ENCODE results near the gene APOBEC3F.
"Not testable (repeated sequence)": the region's sequence is repeated elsewhere in the genome, so short reads cannot be mapped to it uniquely, and the experiment has no call there.

Gene APOBEC3F

DNA sequence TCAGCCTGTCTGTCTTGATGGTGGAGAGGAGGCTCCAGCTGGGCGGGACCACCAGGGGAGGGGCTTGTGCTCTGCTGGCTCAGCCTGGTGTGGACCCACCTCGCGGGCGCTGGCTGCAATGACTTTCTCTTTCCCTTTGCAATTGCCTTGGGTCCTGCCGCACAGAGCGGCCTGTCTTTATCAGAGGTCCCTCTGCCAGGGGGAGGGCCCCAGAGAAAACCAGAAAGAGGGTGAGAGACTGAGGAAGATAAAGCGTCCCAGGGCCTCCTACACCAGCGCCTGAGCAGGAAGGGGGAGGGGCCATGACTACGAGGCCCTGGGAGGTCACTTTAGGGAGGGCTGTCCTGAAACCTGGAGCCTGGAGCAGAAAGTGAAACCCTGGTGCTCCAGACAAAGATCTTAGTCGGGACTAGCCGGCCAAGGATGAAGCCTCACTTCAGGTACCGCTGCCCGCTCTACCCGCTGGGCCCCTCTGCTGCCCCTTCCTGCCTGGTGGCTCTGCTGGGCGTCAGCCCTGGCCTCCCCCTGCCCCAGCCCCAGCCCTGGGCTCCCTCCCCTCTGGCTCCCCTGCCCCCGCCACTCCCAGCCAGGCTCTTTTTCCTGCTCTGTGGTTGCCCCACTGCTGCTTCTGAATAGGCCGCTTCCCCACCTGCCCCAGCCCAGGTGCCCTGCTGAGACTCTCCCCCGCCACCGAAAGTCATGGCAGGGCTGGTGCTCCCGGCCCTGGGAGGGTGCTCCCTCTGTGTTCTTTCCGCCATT is at the start of gene APOBEC3F:
APOBEC3F (plus strand) TSS at position 327 of the 759 bp plus-strand sequence; CDS start at position 424, 97 bp downstream.
- DNase-seq (ENCODE audit: low read depth in 3 of 3) = peak; percentile 33 to 64 (median 47)

DNA sequence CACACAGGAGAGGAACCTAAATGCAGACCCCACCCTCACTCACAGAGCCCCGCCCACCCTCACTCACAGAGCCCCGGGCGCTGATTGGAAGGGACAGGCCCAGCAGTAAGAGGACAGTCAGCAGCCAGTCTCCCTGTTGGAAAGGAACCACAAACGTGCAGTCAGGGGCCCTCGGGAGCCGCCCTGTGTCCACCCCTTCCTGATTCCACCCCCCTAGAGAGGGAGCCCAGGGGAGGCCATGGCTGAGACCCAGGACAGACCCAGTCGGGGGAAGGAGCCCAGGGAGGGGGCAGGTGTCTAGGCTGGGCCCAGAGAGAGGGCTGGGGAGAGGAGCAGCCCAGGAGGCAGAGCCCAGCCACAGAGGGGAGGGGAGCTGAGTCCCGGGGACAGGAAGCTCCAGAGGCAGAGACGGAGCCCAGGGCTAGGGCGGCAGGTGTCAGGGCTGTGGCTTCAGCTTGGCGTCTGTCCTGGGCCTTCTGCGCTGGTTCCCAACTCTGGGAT is 47.7 kb upstream of the APOBEC3F start:
- DNase-seq (ENCODE audit: low read depth in 3 of 3) = not testable (repeated sequence)

DNA sequence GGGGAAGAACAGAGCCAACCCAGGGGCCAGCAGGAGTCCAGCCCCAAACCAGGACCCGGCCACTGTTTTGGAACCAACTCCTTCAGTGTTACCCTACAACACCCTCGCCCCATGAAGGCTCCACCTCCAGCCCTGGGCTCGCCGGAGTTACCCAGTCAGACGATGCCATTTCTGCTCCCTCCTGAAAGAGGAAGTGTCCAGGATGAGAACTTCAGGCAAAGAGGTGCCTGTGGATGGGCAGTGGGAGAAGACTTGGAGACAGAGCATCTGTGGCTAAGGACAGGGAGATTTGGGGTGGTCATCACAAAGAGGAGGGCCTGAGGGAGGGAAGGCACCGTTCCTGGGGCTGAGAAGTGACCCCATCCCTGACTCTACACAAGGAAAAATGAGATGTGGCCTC is 44.6 kb upstream of the APOBEC3F start:
- no peak for DNase-seq (ENCODE audit: low read depth in 3 of 3)

DNA sequence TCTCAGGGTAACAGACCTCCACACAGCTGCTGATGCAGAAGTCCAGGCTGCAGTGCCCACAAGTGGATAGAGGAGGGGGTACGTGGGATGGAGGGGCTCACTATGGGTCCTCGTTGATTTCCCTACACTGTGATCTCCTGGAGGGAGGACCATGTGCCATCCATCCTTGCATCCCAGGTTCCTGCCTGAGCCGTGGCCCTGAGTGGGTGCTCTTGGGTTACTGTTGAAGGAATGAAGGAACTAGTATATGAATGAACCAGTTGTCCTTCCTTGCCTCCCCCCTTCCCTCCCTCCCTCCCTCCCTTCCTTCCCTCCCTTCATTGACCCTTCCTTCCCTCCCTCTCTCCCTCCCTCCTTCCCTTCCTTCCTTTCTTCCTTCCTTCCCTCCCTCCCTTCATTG is 43.1 kb upstream of the APOBEC3F start:
- DNase-seq (ENCODE audit: low read depth in 3 of 3) = no peak

GRCh38 chr22:39003165-39003638 is 37.5 kb upstream of the APOBEC3F start:
- DNase-seq (ENCODE audit: low read depth in 3 of 3) = peak; percentile 41 to 68 (median 57)

- no peak for DNase-seq (ENCODE audit: low read depth in 3 of 3)
Measured at GRCh38 chr22:39007177-39007576, 33.5 kb upstream of the APOBEC3F start.

GRCh38 chr22:39008271-39008850 is 32.3 kb upstream of the APOBEC3F start:
- DNase-seq (ENCODE audit: low read depth in 3 of 3) = not testable (repeated sequence)

DNA sequence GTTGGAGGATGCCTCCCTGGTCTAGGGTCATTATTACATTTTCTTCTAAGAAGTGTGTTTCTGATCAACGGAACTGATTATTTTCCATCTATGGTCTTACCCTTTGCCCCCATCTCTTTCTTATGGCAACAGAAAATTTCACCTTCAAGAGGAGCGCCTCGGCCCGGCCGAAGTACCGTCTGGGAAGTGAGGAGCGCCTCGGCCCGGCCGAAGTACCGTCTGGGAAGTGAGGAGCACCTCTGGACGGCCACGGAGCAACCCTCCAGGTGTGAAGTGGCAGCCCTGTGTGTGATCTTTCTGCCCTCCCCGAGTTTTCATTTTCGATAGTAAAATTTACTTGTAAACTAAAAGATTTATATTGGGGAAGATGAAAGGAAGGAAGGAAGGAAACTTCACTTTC is 29.7 kb upstream of the APOBEC3F start:
- no peak for DNase-seq (ENCODE audit: low read depth in 3 of 3)

DNA sequence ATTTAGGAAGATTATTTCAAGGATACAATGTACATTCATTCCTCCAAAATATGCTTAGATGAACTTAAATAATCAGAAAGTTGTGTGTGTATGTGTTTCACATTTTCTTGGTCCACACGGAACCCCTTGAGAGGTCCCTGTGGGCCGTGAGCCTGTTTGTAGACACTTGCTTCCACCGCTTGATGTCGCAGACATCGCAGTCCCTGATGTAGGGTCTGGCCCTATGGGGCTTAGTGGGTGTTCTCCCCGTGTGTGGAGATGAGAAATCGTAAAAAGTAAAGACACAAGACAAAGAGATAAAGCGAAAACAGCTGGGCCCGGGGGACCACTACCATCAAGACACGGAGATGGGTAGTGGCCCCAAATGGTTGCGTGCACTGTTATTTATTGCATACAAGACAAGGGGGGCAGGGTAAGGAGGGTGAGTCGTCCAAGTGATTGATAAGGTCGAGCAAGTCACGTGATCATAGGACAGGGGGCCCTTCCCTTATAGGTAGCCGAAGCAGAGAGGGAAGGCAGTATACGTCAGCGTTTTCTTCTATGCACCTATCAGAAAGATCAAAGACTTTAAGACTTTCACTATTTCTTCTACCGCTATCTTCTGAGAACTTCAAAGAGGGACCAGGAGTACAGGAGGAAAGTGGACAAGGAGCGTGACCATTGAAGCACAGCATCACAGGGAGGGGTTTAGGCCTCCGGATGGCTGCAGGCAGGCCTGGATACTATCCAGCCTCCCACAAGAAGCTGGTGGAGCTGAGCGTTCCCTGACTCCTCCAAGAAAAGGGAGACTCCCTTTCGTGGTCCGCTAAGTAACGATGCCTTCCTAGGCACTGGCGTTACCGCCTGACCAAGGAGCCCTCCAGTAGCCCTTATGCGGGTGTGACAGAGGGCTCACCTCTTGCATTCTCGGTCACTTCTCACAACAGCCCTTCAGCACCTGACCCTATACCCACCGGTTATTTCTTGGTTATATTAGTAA is 27.8 kb upstream of the APOBEC3F start:
- no peak for DNase-seq (ENCODE audit: low read depth in 3 of 3)

- not testable (repeated sequence) for DNase-seq (ENCODE audit: low read depth in 3 of 3)
Measured at GRCh38 chr22:39013561-39013941, 27.1 kb upstream of the APOBEC3F start.

DNA sequence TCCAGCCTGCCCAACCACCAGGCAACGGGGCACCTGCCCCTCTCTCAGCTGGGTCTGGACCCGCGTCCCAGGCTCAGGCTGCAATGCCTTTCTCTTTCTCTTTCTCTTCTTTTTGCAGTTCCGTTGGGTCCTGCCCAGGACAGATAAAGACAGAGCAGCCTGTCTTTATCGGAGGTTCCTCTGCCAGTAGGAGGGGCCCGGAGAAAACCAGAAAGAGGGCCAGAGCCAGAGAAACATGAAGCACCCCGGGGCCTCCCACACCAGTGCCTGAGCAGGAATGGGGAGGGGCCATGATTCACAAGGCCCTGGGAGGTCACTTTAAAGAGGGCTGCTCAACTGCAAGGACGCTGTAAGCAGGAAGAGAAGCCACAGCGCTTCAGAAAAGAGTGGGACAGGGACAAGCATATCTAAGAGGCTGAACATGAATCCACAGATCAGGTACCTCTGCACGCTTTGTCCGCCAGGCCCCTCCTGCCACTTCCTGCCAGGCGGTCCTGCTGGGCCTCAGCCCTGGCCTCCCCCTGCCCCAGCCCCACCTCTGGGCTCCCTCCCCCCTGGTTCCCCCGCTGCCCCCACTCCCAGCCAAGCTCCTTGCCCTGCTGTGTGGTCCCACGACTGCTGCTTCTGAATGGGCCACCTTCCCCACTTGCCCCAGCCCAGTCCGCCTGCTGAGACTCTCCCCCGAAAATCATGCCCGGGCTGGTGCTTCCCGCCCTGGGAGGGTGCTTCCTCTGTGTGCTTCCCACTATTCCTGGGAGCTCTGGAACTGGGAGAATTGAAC is 26.5 kb upstream of the APOBEC3F start, which contains the start of gene APOBEC3C:
APOBEC3C (plus strand) TSS at position 316 of the 781 bp plus-strand sequence; CDS start at position 422, 106 bp downstream.
- peak; percentile 56 to 80 (median 60) for DNase-seq (ENCODE audit: low read depth in 3 of 3)

GRCh38 chr22:39014723-39015121 is 25.9 kb upstream of the APOBEC3F start:
- not testable (repeated sequence) for DNase-seq (ENCODE audit: low read depth in 3 of 3)

DNA sequence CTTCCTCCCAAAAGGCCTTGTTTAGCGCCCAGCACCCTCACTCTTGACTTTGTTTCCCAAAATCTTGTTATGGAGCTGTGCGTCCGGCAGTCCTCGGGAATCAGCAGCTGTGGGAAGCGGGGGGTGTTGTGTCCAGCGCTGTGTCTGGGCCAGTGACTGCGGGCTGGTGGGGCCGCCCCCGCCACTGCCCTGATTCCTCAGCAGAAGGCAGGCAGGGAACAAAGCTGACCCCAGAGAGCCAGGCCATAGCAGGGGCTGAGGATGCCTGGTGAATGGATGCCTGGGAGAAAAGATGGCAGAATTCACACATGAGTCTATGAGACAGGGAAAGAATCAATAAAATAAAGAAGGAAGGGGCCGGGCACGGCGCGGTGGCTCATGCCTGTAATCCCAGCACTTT is 24.1 kb upstream of the APOBEC3F start:
- DNase-seq (ENCODE audit: low read depth in 3 of 3) = no peak

DNA sequence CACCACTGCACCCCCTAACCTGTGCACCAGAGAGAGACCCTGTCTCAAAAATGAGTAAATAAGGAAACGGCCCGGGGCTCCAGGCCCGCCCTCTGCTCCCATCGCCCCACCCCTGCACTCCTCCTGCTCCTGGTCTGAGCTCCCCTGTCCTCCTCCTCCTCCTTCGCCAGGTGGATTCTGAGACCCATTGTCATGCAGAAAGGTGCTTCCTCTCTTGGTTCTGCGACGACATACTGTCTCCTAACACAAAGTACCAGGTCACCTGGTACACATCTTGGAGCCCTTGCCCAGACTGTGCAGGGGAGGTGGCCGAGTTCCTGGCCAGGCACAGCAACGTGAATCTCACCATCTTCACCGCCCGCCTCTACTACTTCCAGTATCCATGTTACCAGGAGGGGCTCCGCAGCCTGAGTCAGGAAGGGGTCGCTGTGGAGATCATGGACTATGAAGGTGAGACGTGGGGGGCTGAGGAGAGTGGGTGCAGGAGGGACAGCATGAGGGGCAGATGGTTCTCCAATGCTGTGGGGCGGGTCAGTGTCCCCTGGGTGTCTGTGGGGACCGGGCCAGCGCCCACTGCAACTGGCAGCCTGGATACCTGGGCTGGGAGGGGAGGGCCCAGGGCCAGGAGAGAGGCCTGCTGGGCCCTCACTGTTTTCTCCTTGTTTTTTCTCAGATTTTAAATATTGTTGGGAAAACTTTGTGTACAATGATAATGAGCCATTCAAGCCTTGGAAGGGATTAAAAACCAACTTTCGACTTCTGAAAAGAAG is 22.9 kb upstream of the APOBEC3F start:
- DNase-seq (ENCODE audit: low read depth in 3 of 3) = no peak

DNA sequence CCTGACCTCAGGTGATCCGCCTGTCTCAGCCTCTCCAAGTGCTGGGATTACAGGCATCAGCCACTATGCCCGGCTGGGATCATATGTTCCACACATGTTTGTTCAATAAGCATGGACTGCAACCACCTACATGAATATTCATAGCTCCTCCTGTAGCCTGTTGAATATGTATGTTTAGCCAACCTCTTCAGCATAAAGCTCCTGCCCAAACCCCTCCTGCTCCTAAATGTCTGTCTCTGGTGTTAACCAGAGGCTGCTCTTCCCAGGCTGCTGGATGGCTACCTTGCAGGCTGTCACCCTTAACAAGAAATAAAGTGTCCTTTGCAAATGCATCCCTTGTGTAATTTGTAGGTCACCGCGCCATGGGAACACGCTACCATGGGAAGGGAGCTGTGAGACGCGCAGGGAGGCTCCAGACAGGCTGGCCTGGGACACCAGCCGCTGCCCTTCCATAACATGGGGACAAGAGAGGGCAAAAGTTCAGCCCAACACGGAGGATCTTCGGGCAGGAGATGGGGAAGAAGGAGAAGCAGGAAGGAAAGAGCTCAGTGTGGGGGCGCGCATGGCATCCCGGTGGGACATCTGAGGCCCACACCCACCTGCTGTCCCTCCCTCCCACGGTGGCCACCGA is 20.5 kb upstream of the APOBEC3F start:
- not testable (repeated sequence) for DNase-seq (ENCODE audit: low read depth in 3 of 3)

GRCh38 chr22:39021552-39022250 is 19.0 kb upstream of the APOBEC3F start:
- no peak for DNase-seq (ENCODE audit: low read depth in 3 of 3)

GRCh38 chr22:39024519-39025308 is 15.9 kb upstream of the APOBEC3F start:
- DNase-seq (ENCODE audit: low read depth in 3 of 3) = no peak

DNA sequence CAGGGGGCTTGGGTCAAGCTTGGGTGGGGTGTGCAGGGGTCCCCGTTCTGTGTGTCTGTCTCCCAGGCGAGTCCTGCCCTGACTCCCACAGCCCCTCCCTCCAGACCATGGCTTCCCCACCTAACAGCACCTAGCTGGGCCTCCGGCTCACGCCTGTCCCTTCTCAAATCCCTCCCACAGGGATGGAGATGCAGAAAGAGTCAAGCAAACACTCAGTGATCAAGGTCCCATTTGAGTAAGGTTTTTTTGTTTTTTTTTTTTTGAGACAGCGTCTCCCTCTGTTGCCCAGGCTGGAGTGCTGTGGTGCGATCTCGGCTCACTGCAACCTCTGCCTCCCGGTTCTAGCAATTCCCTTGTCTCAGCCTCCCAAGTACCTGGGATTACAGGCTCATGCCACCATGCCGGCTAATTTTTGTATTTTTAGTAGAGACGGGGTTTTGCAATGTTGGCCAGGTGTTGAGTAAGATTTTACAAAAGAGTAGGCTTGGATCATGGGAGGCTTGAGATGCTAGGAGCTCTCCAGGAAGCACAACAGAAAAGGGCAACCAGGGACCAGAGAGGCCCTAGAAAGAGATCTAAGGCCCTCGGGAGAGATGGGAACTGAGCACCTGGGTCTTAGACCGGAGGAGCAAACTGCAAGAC is 14.0 kb upstream of the APOBEC3F start:
- DNase-seq (ENCODE audit: low read depth in 3 of 3) = no peak
